NCI-H1694 treated with DMSO at 0.1 percent for 48 hours (cell line): ENCODE results near the gene ZNF425.
"Not testable (repeated sequence)": the region's sequence is repeated elsewhere in the genome, so short reads cannot be mapped to it uniquely, and the experiment has no call there.

Experiments
- DNase-seq: peaks from one replicate; lab custom pipeline; 2025; lab: John Stamatoyannopoulos, UW

ZNF425 gene, protein sequence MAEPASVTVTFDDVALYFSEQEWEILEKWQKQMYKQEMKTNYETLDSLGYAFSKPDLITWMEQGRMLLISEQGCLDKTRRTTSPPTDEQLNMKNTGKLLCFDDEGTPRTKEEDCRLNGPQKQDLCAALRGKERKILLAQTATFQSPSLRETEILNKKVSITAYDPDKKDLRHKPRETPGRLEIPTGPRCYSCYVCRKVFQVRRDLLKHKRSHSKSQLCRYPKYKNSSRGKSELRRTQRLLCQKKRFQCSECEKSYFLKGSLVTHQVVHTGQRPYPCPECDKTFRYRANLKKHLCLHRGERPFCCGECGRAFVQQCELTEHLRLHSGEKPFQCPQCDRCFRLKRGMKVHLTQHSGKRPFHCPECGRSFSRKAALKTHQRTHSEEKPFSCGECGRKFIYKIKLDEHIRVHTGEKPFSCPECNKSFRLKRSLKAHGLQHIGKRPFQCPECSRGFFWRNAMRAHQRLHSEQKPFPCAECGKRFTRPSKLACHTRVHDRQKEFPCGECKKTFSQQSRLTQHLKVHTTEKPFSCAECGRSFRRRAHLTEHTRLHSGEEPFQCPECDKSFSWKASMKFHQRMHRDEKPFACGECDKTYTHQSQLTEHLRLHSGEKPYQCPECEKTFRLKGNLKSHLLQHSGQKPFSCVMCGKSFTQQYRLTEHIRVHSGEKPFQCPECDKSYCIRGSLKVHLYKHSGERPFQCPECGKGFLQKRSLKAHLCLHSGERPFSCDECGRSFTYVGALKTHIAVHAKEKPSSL

GRCh38 chr7:149125863-149126661 is at the start of gene ZNF425:
TSS of gene ZNF425 (minus strand) at chr7:149126324. CDS start at chr7:149126213, 111 bp downstream.
- peak; percentile 76 for DNase-seq

DNA sequence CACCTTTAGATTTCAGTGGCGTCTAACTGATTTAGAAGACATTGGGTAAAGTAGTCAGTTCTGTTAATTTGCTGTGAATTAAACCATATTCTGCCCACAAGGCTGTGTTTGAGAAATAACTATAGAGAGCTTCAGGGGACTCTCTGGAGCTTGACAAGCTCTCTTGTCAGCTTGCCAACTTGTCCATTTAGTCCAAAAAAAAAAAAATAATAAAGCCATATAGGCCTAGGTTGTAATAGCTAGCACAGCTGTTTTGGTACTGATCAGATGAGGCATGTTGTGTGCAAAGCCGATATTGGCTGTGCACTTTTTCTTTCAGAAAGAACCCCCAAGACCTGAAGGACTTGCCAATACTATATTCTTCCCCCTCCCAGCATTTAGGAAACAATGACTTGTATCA is 49.0 kb upstream of the ZNF425 start:
- DNase-seq: no peak

GRCh38 chr7:149172534-149172920 is 46.4 kb upstream of the ZNF425 start:
- DNase-seq: no peak

DNA sequence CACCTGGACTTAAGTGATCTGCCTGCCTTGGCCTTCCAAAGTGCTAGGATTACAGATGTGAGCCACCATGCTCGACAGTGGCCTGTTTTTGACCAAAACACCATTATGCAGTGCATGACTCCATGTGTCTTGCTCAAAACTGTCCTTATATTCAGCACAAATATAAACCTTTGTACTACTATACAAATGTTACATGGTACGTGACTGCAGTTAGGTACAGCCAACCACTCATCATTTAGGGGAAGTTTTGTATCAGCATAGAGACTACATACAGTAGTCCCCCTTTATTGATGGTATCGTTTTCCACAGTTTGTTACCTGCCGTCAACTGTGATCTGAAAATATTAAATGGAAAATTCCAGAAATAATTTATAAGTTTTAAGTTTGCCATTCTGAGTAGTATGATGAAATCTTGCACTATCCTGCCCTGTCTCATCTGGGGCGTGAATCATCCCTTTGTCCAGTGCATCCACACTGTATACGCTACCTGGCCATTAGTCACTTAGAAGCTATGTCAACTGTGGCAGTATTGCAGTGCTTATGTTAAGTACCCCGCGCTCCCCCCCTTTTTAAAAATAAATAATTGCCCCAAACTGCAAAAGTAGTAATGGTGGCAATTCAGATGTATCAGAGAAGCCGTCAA is 45.9 kb upstream of the ZNF425 start:
- no peak for DNase-seq

GRCh38 chr7:149166630-149167352 is 40.7 kb upstream of the ZNF425 start:
- no peak for DNase-seq

- DNase-seq: no peak
Measured at GRCh38 chr7:149166142-149166541, 40.0 kb upstream of the ZNF425 start.

GRCh38 chr7:149161241-149161848 is 35.2 kb upstream of the ZNF425 start:
- DNase-seq: no peak

DNA sequence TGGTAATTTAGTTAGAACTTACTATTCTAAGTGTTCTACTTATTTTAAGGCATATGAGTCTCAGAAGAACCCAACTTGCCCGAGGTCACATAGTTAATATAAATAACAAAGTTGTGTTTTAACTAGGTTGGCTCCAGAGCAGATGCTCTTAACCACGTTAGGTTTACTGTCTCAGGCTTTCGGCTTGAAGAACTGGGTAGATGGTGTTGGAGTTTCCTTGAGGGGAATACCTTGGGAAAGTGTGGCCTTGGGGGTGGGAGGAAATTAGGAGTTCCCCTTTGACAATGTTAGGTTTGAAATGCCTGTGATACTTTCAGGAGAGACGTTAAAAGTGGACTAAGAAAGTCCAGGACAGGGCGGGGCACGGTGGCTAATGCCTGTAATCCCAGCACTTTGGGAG is 30.8 kb upstream of the ZNF425 start:
- DNase-seq: no peak

DNA sequence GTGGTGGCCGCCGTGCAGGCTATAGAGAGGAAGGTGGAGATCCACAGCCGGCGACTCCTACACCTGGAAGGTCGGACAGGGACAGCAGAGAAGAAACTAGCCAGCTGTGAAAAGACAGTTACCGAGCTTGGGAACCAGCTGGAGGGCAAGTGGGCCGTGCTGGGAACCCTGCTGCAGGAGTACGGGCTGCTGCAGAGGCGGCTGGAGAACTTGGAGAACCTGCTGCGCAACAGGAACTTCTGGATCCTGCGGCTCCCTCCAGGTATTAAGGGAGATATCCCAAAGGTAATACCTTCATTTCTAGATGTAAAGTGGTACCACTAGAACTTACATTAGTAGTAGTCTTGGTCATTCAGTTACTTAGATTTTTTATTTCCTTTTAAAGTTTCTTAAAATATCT is 27.9 kb upstream of the ZNF425 start:
- DNase-seq: no peak

DNA sequence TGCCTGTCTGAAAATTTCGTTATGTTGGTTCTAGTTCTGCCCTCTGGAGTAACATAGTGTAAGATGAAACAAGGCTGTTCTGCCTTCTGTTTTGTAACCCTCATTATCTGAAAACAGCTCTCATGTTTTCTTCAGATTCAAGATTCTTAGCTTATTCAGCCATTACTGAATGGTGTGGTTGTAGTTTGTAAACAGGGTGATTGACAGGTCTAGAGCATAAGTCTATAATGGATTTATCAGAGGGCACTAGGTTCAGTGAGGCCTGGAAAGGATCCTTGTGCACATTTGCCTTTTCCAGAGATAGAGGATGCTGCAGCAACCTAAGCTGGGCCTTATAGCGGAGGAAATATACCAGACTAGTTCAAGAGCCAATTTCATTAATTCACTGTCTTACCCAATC is 27.2 kb upstream of the ZNF425 start:
- no peak for DNase-seq

DNA sequence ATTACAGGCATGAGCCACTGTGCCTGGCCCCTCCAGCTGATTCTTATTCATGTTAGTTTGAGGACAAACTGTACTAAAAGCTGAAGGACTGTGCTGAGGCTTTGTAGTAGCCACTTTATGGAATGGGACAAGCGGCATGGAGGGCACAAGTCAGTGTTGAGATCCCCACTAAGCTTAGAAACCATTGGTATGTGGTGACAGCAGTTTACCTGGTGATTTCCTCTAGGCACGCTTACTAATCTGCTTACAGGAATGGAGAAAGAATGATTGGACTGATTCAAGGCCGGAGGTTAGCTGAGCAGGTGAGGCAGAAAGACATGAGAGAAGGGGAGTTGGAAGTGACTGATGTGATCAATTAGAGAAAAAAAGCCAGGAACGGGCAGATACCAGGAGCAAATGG is 24.9 kb upstream of the ZNF425 start:
- DNase-seq: no peak

- no peak for DNase-seq
Measured at GRCh38 chr7:149147752-149148653, 21.9 kb upstream of the ZNF425 start.

- peak; percentile 71 for DNase-seq
Measured at GRCh38 chr7:149147072-149147751, 21.1 kb upstream of the ZNF425 start, which contains the start of gene ZNF398. TSS of gene ZNF398 (plus strand) at chr7:149147453. CDS start at chr7:149147743, 290 bp downstream.

DNA sequence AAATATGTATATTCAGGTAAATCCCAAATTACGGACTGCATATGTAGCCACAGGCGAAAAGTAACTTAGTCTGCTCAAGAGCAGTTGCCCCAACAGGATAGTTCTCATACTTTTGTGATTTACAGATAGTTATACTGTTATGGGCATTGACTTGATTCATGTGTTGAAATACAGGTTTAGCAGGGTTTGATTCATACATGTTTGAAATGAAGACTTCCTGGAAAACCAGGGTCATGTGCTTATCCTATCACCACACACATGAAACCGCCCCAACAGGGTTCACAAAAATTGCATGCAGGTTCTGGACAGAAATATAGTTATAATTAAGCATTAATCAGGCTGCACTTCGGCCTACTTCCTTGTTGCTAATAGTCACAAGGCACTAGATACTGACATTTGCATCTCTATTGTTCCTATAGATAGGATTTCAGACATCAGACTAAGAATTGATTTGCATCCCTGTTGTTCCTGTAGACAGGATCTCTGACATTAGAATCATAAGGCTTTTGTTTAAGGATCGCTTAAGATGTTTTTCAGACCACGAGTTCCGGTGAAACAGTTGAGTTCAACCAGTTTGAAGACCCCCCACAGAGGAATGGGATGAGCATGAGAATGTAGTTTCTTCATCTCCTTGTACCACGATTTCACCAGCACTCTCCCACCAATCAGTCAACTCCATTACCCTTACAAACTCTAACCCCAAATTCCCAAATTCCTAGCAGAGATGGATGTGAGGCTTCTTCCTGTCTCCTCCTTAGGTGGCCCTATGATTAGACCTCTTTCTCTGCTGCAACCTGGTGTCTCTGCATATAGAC is 19.1 kb upstream of the ZNF425 start:
- no peak for DNase-seq

GRCh38 chr7:149144436-149144922 is 18.4 kb upstream of the ZNF425 start:
- not testable (repeated sequence) for DNase-seq

DNA sequence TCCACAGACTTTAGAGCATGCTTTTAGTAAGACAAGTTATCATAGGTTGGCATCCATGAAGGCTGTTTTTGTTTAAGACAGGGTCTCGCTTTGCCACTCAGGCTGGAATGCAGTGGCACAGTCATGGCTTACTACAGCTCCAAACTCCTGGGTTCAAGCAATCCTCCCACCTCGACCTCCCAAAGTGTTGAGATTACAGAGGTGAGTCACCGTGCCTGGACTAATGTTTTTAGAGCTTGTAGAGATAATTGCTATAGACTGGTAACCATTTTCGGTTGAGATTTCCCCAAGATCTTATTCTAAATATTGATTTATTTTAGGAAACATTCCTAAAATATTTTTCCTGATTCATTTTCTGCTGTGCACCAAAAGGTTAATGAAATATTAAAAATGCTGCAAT is 15.8 kb upstream of the ZNF425 start:
- no peak for DNase-seq

DNA sequence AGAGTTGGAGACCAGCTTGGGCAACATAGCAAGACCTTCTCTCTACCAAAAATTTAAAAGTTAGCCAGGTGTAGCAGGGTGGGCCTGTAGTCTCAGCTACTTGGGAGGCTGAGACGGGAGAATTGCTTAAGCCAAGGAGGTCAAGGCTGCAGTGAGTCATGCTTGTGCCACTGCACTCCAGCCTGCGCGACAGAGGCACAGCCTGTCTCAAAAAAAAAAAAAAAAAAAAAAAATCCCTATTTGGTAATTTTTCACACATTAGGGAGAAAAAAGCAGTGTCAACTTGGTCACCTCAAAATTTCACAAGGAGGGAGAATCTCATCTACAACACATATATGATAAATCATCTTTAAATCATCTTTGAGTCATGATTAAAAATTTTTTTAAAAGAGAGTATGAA is 14.7 kb upstream of the ZNF425 start:
- DNase-seq: no peak

GRCh38 chr7:149136118-149136517 is 10.0 kb upstream of the ZNF425 start:
- DNase-seq: no peak
